ENCODE results near the gene VAT1L. TPM values are rescaled to one million over a fixed set of nuclear protein-coding genes. Genes with fewer than 3 reads are reported as not detected.

The VAT1L gene
- total and polyA plus RNA-seq, 2 donors (not counting 3 experiments of a cell fraction or from before 2014, with no cell fraction given): 0.46 to 1.5 TPM

- Histone ChIP-seq H3K79me2 (ENCODE audit: control insufficient read depth, insufficient read depth, low read length) (no peaks in the 10 kb centered on the region), H3K27ac (ENCODE audit: insufficient read depth, low read depth, low read length) (no peak overlapping the region), H2AFZ (ENCODE audit: low read depth, low read length) (no peak overlapping the region), H3K9me3 (replicated peaks; ENCODE audit: control insufficient read depth, insufficient read depth, low read length) (no peaks in the 10 kb centered on the region), H3K4me1 (ENCODE audit: control insufficient read depth, extremely low read depth, insufficient read depth, low read length) (peaks cover 8% of the 10 kb centered on the region), H3K9ac (replicated peaks; ENCODE audit: extremely low read depth, insufficient read depth, low read length) (no peak overlapping the region), H4K20me1 (replicated peaks; ENCODE audit: control insufficient read depth, extremely low read depth, insufficient read depth, low read length) (no peaks in the 10 kb centered on the region), H3K36me3 (ENCODE audit: control insufficient read depth in 2 of 2, extremely low read depth in 1 of 2, insufficient read depth in 2 of 2, low read length in 2 of 2) (no peaks in the 10 kb centered on the region), H3K4me3 (replicated peaks in 1 of 3; ENCODE audit: insufficient read depth in 1 of 3, low read depth in 1 of 3, low read length in 3 of 3) (no peak overlapping the region), H3K27me3 (ENCODE audit: control insufficient read depth in 2 of 2, insufficient read depth in 2 of 2, low read length in 2 of 2) (no peaks in the 10 kb centered on the region), H3K4me2 (ENCODE audit: insufficient read depth, low read length) (no peak overlapping the region), H3K9me1 (replicated peaks; ENCODE audit: control insufficient read depth, extremely low read depth, insufficient read depth, low read length) (no peaks in the 10 kb centered on the region)
- ChIA-PET CTCF (interaction anchor here (1.0 kb wide), 1 partner anchor 11 kb away, joined by 3 read pairs; no protein-coding TSS in a partner anchor), POLR2A (no interaction called here)
- no TSS peak for BruUV-seq (replicated peaks)
- FAIRE-seq: no peak
- TF ChIP-seq JUN (IDR thresholded peaks at IDR 0.05; ENCODE audit: borderline replicate concordance, insufficient read depth, insufficient read length, low read depth): no peak
- TF ChIP-seq FOS (IDR thresholded peaks at IDR 0.05; ENCODE audit: borderline replicate concordance, insufficient read depth, low read length): no peak
- no peak for TF ChIP-seq MYC (IDR thresholded peaks at IDR 0.05; ENCODE audit: low read depth, low read length)
- TF ChIP-seq GATA2 (IDR thresholded peaks at IDR 0.05; ENCODE audit: insufficient read depth, insufficient read length, low read depth, low read length): no peak
- no peak for TF ChIP-seq CTCF (IDR thresholded peaks at IDR 0.05; ENCODE audit: extremely low read depth in 1 of 2, insufficient read depth in 1 of 2, low read depth in 1 of 2, low read length in 2 of 2)
- no peak for TF ChIP-seq EZH2 (IDR thresholded peaks at IDR 0.05; ENCODE audit: borderline replicate concordance, low read depth, low read length, severe bottlenecking)
- TF ChIP-seq POLR2A (IDR thresholded peaks at IDR 0.05; ENCODE audit: low read depth, low read length): no peak
- no peak for TF ChIP-seq POLR2AphosphoS5 (IDR thresholded peaks at IDR 0.05; ENCODE audit: insufficient read depth, low read depth, low read length)
- TF ChIP-seq, protein P1, sequence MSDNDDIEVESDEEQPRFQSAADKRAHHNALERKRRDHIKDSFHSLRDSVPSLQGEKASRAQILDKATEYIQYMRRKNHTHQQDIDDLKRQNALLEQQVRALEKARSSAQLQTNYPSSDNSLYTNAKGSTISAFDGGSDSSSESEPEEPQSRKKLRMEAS (IDR thresholded peaks at IDR 0.05; ENCODE audit: insufficient read depth, insufficient read length): no peak
- intact Hi-C loops (cut with micrococcal nuclease): no loop called here
- dilution Hi-C loops (cut with MboI; ENCODE audit: extremely low pct_ligation_motif_present, low sequenced_read_pairs): no loop called here
- no peak for DNase-seq (ENCODE audit: low read depth, low spot score)
Measured at GRCh38 chr16:77882358-77882757, 94.0 kb downstream of the VAT1L start.
